AG10803 (cell line): ENCODE data around the gene OR10A3.

Experiments
- DNase-seq: peaks from one replicate; pipeline ENCODE4 v3.0.0; 2010; ENCODE audit warnings: low read depth
- H3K4me3 ChIP-seq: 2 replicates; pipeline ENCODE4 v1.5.1; 2011; ENCODE audit warnings: mild to moderate bottlenecking, low read length, control low read depth
- CTCF ChIP-seq: conservative IDR thresholded peaks from 2 replicates; pipeline ENCODE4 v1.5.1; 2011; ENCODE audit warnings: mild to moderate bottlenecking, low read length, control low read depth, inconsistent platforms

Gene OR10A3

GRCh38 chr11:7967097-7967496 is 25.6 kb upstream of the OR10A3 start:
- no peak for TF ChIP-seq CTCF
- H3K4me3 ChIP-seq = no peak overlapping the region
- no peak for DNase-seq

- peak; percentile 89 for DNase-seq
- H3K4me3 ChIP-seq = no peak within 1 kb of the TSS
- no peak for TF ChIP-seq CTCF
Measured at GRCh38 chr11:7965386-7965785, 23.9 kb upstream of the OR10A3 start, which contains the start of gene NLRP10. Gene NLRP10 (minus strand): TSS chr11:7965447. CDS start chr11:7963495, 1,952 bp downstream.

- no peak overlapping the region for H3K4me3 ChIP-seq
- no peak for TF ChIP-seq CTCF
- peak; percentile 75 for DNase-seq
Measured at GRCh38 chr11:7964873-7965272, 23.4 kb upstream of the OR10A3 start.

- no peak for TF ChIP-seq CTCF
- H3K4me3 ChIP-seq = no peak overlapping the region
- no peak for DNase-seq
Measured at GRCh38 chr11:7964261-7964660, 22.8 kb upstream of the OR10A3 start.

- no peak for TF ChIP-seq CTCF
- no peak overlapping the region for H3K4me3 ChIP-seq
- DNase-seq = no peak
Measured at GRCh38 chr11:7955191-7955590, 13.7 kb upstream of the OR10A3 start.

- no peak overlapping the region for H3K4me3 ChIP-seq
- no peak for DNase-seq
- no peak for TF ChIP-seq CTCF
Measured at GRCh38 chr11:7949934-7950333, 8.4 kb upstream of the OR10A3 start.

- no peak for TF ChIP-seq CTCF
- H3K4me3 ChIP-seq = no peak overlapping the region
- DNase-seq = no peak
Measured at GRCh38 chr11:7944123-7944522, 2.6 kb upstream of the OR10A3 start.
